Dendritic cell treated with granulocyte-macrophage colony-stimulating factor and Interleukin-4, amounts not matched to agents 40 ng/mL and 50 ng/mL, for 4 days (primary cell): Measurements from ENCODE around the gene AIDA.

Source experiments
- H3K27ac Mint-ChIP-seq: one replicate; pipeline ENCODE4 v1.8.0; 2022; ENCODE audit warnings: mild to moderate bottlenecking, mixed read lengths
- H3K27me3 Mint-ChIP-seq: one replicate; pipeline ENCODE4 v1.8.0; 2022; ENCODE audit warnings: mild to moderate bottlenecking, mixed read lengths
- H3K36me3 Mint-ChIP-seq: one replicate; pipeline ENCODE4 v1.8.0; 2022; ENCODE audit warnings: low read depth, mixed read lengths
- H3K4me1 Mint-ChIP-seq: one replicate; pipeline ENCODE4 v1.8.0; 2022; ENCODE audit warnings: low read depth, mixed read lengths
- H3K4me3 Mint-ChIP-seq: one replicate; pipeline ENCODE4 v1.8.0; 2022; ENCODE audit warnings: mild to moderate bottlenecking, moderate library complexity, mixed read lengths
- H3K9me3 Mint-ChIP-seq: one replicate; pipeline ENCODE4 v1.8.0; 2022; ENCODE audit warnings: mixed read lengths
- intact Hi-C: fragments of 100-400 bp; cut with micrococcal nuclease; formaldehyde crosslinking; loops from one replicate; pipeline ENCODE4 v1.15.0; 2022

Gene AIDA

DNA sequence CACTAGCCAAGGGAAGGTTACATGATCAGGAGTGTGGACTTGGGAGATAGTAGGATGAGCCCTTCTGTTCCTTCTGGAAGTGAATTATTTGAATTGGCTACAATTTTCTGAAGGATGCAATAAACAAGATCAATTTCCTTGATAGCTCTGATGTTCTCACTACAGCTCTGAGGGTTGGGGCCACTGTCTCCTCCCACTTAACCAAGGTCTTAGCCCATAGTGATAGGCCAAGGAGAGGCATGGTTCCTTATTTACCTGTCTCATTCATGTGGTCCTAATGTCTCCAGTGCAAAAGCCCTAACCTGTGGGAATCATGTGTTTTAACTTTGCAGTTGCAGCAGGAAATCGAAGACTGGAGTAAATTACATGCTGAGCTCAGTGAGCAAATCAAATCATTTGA lies 59.6 kb downstream of the AIDA start:
- H3K9me3 Mint-ChIP-seq = no peaks in the 10 kb centered on the region
- intact Hi-C loops = no loop called here
- H3K36me3 Mint-ChIP-seq = peaks cover 92% of the 10 kb centered on the region
- H3K4me1 Mint-ChIP-seq = peaks cover 29% of the 10 kb centered on the region
- H3K27me3 Mint-ChIP-seq = no peaks in the 10 kb centered on the region
- H3K27ac Mint-ChIP-seq = no peak overlapping the region
- no peak overlapping the region for H3K4me3 Mint-ChIP-seq

DNA sequence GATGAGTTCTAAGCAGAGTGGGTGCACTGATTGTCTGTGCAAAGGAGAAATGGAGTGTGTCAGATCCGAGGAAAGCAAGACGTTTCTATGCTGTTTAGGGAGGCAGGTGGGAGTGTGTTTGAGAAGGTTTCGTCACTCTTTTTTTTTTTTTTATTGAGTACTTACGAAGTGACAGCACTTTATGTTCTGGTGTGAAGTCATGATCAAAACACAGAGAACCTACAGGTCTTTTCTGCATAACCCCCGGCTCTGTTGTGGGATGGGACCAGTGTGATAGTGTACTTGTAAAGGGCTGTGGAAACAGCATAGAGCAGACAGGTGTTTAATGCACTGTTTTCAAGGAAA lies 67.7 kb downstream of the AIDA start:
- intact Hi-C loops = loop anchor here (1.0 to 2.0 kb wide), 4 partner anchors 28 to 179 kb away; partner anchors contain the start of gene TAF1A
- Mint-ChIP-seq H3K36me3 (peaks cover 31% of the 10 kb centered on the region), H3K27ac (peak overlapping the region; percentile 98), H3K4me1 (peaks cover 7% of the 10 kb centered on the region), H3K9me3 (no peaks in the 10 kb centered on the region), H3K4me3 (peak overlapping the region; percentile 100), H3K27me3 (no peaks in the 10 kb centered on the region)

DNA sequence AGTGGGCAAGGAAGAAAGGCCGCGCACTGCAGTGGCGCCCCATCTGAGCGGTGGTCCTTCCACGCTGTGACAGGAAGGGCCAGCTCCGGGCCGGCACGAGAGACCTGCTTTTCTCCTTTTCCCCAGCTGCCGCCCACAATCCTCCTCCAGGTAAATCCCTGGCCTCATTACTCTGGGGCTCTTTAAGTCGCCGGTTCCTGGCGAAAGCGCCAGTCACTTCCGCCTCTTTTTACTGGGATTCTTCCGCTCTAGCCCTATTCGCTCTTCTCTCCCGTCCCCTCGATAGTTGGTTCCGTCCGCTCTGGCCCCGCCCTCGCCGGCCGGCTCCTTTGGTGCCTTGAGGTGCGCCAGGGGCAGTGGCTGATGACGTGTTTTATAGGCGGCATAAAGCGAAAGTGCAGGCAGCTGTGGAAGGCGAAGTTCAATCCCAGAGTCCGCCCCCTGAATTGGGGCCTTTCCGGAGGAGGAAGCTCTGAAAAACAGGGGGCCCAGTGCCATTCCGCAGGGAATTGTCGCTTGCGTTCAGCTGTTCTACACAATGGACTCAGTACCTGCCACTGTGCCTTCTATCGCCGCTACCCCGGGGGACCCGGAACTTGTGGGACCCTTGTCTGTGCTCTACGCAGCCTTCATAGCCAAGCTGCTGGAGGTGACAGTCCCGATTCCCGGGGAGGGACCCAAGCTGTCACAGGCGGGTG lies 68.2 kb downstream of the AIDA start:
- Mint-ChIP-seq H3K27ac (peak overlapping the region; percentile 98), H3K4me3 (peak overlapping the region; percentile 100), H3K36me3 (peaks cover 31% of the 10 kb centered on the region), H3K4me1 (peaks cover 7% of the 10 kb centered on the region), H3K27me3 (no peaks in the 10 kb centered on the region), H3K9me3 (no peaks in the 10 kb centered on the region)
- intact Hi-C loops = loop anchor here (1.0 to 2.0 kb wide), 4 partner anchors 27 to 179 kb away; partner anchors contain the start of gene TAF1A

DNA sequence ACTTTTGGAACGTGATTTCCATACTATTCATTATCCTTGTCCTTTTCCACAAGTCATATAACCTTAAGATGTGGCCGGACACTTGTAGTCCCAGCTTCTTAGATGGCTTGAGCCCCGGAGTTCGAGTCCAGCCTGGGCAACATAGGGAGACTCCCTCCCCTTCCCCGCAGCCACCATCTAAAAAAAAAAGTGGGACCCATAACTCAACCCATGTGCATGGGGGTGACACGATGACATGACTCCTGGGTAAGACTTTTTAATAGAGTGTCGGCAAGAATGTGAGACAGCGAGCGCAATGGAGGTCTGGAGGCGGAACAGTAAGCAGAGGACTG lies 68.7 kb downstream of the AIDA start:
- intact Hi-C loops = no loop called here
- Mint-ChIP-seq H3K36me3 (peaks cover 31% of the 10 kb centered on the region), H3K4me1 (peaks cover 7% of the 10 kb centered on the region), H3K27me3 (no peaks in the 10 kb centered on the region), H3K27ac (peak overlapping the region; percentile 98), H3K9me3 (no peaks in the 10 kb centered on the region), H3K4me3 (peak overlapping the region; percentile 100)

DNA sequence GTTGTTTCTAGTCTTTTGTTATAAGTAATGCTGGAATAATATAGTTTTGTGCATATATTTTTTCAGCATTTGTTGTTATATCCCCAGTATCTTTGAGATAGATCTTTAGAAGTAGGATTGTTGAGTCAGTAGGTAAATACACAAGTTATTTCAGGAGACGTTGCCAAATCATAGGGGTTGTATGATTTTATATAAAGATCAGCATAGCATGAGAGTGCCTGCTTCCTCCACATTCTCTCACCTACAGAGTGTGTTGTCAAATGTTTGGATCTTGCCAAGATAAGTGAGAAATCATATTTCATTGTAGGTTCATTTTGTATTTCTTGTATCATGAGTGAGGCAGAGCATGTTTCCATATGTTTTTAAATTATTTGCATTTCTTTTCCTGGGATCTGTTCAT lies 69.8 kb downstream of the AIDA start:
- H3K4me3 Mint-ChIP-seq = no peak overlapping the region

DNA sequence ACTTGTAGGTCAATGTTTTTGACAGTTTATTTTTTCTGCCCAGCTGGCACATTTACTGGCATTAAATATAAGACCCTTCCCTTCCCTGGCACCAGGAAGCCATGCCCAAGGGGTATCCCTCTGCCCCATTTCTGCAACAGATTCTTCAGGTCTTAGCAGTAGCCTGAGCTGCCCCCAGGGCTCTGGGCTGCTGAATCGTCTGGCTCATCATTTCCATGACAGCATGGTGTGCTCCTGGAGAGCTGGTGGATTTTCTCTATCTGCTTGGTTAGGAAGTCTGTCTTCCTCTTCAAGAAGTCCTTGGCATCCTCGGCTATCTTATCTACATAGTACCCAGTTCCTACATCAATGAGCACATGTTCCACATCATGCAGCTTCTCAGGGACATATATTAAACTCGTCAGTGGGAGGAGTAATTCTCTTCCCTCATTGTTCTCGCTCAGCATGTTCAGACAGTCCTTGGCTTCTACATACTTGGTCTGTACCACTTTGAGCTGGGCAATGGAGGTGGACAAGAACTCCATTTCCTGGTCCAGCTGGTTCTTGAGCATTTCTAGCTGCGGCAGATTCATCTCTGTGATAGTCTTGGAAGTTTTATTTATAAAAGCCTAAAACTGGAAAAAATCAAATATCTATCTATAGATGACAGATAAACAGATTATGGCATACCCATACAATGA lies 70.9 kb downstream of the AIDA start:
- no peak overlapping the region for H3K27ac Mint-ChIP-seq
- peaks cover 7% of the 10 kb centered on the region for H3K4me1 Mint-ChIP-seq

More for the DNA sequence above, 69.8 kb downstream of the AIDA start:
- Mint-ChIP-seq H3K9me3 (no peaks in the 10 kb centered on the region), H3K4me1 (peaks cover 7% of the 10 kb centered on the region), H3K36me3 (peaks cover 31% of the 10 kb centered on the region), H3K27me3 (no peaks in the 10 kb centered on the region), H3K27ac (no peak overlapping the region)
- intact Hi-C loops = no loop called here

DNA sequence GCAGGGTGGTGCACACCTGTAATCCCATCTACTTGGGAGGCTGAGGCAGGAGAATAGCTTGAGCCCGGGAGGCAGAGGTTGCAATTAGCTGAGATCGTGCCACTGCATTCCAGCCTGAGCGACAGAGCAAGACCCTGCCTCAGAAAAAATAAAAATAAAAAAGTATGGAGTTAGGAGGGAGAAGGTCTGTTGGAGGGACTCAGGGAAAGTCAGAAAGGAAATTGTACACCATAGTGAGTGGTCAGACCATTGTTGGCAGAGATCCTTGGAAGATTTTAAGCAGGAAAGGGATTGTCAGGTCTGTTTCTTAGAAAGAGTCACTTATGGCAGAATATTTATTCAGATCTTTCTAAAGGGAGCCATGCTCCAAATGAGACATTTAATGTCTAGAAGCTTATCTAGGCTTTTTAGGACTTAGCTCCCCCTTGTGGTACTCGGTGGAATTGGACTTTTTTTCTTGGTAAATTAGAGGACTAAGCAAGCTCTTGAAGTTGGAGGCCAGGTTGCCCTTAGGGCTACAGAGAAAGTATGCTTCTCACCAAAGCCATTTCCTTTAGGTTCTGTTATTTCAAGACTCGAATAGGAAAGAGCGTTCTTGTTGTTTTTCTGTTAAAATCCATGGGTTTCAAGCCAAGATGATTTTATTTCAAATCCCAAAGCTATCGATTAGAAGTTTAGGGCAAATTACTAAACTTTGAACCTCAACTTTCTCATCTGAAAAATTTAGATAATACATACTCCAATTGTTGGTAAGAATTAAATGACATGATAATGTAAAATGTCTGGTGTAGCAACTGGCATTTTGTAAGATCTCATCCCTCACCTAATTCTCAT lies 77.9 kb downstream of the AIDA start:
- no peak overlapping the region for H3K27ac Mint-ChIP-seq
- intact Hi-C loops = loop anchor here (1.0 kb wide), 1 partner anchor 169 kb away; no protein-coding TSS in a partner anchor
- H3K4me3 Mint-ChIP-seq = no peak overlapping the region
- no peaks in the 10 kb centered on the region for H3K9me3 Mint-ChIP-seq
- H3K27me3 Mint-ChIP-seq = no peaks in the 10 kb centered on the region
- H3K36me3 Mint-ChIP-seq = peaks cover 85% of the 10 kb centered on the region
- no peaks in the 10 kb centered on the region for H3K4me1 Mint-ChIP-seq

More for the DNA sequence above, 70.9 kb downstream of the AIDA start:
- Mint-ChIP-seq H3K9me3 (no peaks in the 10 kb centered on the region), H3K4me3 (no peak overlapping the region), H3K36me3 (peaks cover 39% of the 10 kb centered on the region), H3K27me3 (no peaks in the 10 kb centered on the region)
- intact Hi-C loops = no loop called here

DNA sequence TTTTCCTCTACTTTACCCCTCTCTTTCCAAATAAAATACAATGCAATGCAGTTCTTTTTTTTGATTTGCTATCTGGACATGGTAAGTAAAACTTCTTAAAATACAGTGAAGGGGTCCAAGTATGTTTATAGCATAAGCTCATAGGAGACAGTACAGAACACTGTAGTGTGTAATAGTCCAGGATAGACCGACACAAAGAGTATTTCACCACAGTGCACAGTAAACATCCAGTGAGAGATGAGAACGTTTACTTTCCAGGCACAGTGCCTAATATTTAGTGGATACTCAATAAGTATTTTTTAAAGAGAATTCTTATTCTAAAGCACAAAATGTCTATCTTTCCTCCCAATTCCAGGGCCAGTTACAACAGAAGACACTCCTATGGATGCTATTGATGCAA lies 79.5 kb downstream of the AIDA start:
- Mint-ChIP-seq H3K36me3 (peaks cover 86% of the 10 kb centered on the region), H3K27me3 (no peaks in the 10 kb centered on the region), H3K9me3 (no peaks in the 10 kb centered on the region), H3K27ac (no peak overlapping the region), H3K4me3 (no peak overlapping the region), H3K4me1 (no peaks in the 10 kb centered on the region)
- intact Hi-C loops = no loop called here

DNA sequence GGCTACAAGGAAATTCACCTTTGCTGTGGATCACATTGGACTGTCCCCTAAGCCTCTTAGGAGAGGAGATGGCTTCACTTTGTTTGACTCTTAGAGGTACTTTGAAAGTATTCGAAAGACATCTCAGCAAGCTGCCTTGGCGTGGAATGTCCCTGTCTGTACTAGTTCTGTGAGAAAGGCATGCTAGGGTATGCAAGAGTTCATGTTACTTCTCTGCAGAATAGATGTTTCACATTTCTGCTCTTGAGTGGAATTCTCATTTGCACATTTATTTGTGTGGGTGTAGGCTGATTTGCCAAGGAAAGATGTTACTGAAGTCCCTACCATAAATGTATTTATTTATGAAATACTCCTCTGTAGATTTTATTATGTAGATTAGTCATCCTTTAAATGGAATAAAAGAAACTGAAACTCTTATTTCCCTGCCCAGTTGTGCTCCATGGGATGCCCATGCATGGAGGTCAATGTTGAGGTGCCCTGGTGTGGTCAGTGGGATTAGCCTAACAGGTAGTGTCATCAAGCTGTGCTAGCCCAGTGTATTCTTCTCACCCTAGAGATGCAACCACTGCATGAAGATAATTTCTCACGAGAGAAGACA lies 80.6 kb downstream of the AIDA start:
- no peak overlapping the region for H3K4me3 Mint-ChIP-seq
- H3K27me3 Mint-ChIP-seq = no peaks in the 10 kb centered on the region
- H3K36me3 Mint-ChIP-seq = peaks cover 92% of the 10 kb centered on the region
- H3K9me3 Mint-ChIP-seq = no peaks in the 10 kb centered on the region
- intact Hi-C loops = no loop called here
- H3K4me1 Mint-ChIP-seq = no peaks in the 10 kb centered on the region
- H3K27ac Mint-ChIP-seq = no peak overlapping the region

DNA sequence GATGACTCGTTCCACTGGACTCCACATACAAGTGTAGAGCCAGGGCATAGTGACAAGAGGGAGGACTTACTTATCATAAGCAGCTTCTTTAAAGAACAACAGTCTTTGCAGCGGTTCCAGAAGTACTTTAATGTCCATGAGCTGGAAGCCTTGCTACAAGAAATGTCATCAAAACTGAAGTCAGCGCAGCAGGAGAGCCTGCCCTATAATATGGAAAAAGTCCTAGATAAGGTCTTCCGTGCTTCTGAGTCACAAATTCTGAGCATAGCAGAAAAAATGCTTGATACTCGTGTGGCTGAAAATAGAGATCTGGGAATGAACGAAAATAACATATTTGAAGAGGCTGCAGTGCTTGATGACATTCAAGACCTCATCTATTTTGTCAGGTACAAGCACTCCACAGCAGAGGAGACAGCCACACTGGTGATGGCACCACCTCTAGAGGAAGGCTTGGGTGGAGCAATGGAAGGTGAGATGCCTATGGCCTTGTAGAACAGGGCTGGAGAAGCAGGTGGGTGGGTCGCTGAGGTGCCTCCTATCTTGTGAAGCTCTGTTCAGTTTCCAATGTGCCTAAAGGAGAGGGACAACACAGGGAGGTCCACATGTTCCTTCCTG lies 82.3 kb downstream of the AIDA start:
- intact Hi-C loops = no loop called here
- Mint-ChIP-seq H3K27me3 (no peaks in the 10 kb centered on the region), H3K27ac (no peak overlapping the region), H3K9me3 (no peaks in the 10 kb centered on the region), H3K4me1 (no peaks in the 10 kb centered on the region), H3K4me3 (no peak overlapping the region), H3K36me3 (peaks cover 88% of the 10 kb centered on the region)

DNA sequence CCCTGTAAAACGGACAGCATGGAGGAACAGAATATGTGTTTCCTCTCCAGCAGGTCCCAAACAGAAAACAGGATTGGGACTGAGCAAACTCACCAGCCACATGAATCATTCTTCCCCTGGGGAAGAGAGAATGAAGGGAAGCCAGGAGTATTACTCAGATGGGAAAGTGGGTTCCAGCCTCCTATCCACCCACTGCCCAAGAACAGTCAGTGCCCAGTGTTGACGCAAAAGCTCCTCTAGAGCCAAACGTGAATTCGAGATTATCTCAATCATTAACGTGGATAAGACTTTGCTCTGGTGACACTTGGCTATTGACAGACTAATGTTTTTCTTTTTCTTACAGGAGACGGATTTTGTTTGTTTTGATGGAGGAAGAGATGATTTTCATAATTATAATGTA lies 85.1 kb downstream of the AIDA start:
- Mint-ChIP-seq H3K4me3 (no peak overlapping the region), H3K9me3 (no peaks in the 10 kb centered on the region)
- intact Hi-C loops = no loop called here

DNA sequence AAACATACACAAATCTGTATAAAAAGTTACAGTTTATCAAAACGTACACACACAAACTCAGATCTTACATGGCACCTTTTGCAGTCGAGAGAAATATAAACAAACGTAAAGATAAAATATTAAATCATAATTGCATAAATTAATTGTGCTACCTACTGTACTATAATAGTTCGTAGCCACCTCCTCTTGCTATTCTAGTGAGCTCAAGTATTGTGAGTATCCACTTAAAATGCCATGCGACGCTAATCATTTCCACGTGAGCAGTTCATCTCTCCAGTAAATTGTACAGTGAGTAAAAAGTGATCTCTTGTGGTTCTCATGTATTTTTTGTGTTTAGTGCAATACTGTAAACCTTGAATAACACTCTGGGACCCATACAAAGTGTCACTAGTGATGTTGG lies 88.1 kb downstream of the AIDA start:
- H3K4me3 Mint-ChIP-seq = no peak overlapping the region
- intact Hi-C loops = no loop called here
- peaks cover 68% of the 10 kb centered on the region for H3K36me3 Mint-ChIP-seq

More for the DNA sequence above, 85.1 kb downstream of the AIDA start:
- peaks cover 83% of the 10 kb centered on the region for H3K36me3 Mint-ChIP-seq
- H3K27ac Mint-ChIP-seq = no peak overlapping the region
- no peaks in the 10 kb centered on the region for H3K4me1 Mint-ChIP-seq
- H3K27me3 Mint-ChIP-seq = no peaks in the 10 kb centered on the region

DNA sequence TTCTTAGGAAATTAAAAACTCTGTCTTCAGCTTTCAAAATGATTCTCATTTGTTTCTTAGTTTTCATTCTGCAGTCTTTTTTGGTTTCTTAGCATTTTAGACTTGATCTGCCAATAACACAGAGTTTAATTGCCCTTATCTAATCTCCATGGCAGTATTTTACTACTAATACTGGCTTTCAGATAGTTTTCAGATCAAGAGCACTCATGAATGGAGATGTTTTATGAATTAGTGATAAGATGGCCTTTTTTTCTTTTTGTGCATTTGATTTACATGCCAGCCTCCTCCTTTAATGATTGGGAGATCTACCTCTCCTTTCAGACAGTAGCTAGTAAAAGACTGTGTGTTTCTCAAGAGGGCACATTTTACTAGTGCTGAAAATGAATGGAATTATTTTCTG lies 88.8 kb downstream of the AIDA start:
- intact Hi-C loops = no loop called here
- Mint-ChIP-seq H3K27ac (no peak overlapping the region), H3K4me1 (peaks cover 15% of the 10 kb centered on the region), H3K4me3 (no peak overlapping the region), H3K9me3 (no peaks in the 10 kb centered on the region), H3K36me3 (peaks cover 64% of the 10 kb centered on the region), H3K27me3 (peaks cover 2% of the 10 kb centered on the region)

More for the DNA sequence above, 88.1 kb downstream of the AIDA start:
- no peak overlapping the region for H3K27ac Mint-ChIP-seq
- peaks cover 9% of the 10 kb centered on the region for H3K4me1 Mint-ChIP-seq
- H3K27me3 Mint-ChIP-seq = no peaks in the 10 kb centered on the region
- no peaks in the 10 kb centered on the region for H3K9me3 Mint-ChIP-seq
